ENCODE measurements around the gene NR2F6. TPM values are rescaled to one million over a fixed set of nuclear protein-coding genes. Genes with fewer than 3 reads are reported as not detected.

Gene NR2F6
- total RNA-seq, 1 experiment from 2014 or later: 134 TPM

DNA sequence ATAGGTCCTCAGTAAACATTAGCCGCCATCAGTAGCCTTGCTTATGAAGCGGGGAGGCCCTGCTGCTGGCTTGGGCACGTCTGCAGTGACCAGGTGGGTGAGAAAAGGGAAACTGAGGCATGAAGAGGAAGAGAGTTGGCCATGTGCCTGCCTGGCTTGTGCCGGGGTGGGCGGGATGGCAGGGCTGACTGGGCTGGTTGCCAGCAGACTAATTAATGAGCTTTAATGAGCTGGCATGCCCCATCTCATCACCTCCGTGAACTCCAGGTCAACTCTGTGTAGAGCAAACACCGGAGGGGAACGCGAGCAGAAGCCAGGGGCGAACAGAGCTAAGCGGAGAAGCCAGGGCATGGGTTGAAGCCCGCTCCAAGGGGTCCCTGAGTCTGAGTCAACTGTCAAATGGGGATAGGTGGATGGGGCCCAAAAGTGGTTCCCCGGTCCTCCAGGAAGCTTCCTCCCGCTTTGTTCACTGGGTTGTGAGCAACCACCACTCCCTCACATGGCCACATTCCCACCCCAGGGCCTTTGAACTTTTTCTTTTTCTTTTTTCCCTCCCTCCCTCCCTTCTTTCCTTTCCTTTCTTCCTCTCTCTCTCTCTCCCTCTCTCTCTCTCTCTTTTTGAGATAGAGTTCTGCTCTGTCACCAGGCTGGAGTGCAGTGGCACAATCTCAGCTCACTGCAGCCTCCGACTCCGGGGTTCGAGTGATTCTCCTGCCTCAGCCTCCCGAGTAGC lies 8.7 kb downstream of the NR2F6 start:
- H4K8ac ChIP-seq (replicated peaks; ENCODE audit: insufficient read length, low read depth, low read length): no peak overlapping the region
- no CpG with 5 or more reads among the region's 18 CpGs for WGBS (ENCODE audit: extremely low coverage, insufficient read length, low lambda C conversion rate)
- H3K27me3 ChIP-seq (ENCODE audit: insufficient read depth, low read length): no peaks in the 10 kb centered on the region
- peaks cover 6% of the 10 kb centered on the region for H3K23me2 ChIP-seq (ENCODE audit: insufficient read length, low read depth, low read length, poor library complexity, severe bottlenecking)
- H3K79me2 ChIP-seq (ENCODE audit: insufficient read depth, low read length): peaks cover 12% of the 10 kb centered on the region
- H3K56ac ChIP-seq (ENCODE audit: insufficient read length, low read depth, low read length): no peak overlapping the region
- no peak overlapping the region for H2BK15ac ChIP-seq (ENCODE audit: low read depth, low read length)
- H3K14ac ChIP-seq (ENCODE audit: insufficient read depth, low read length): no peak overlapping the region
- H2BK5ac ChIP-seq (ENCODE audit: insufficient read length, low read length): no peak overlapping the region
- H4K91ac ChIP-seq (ENCODE audit: insufficient read length, low read depth, low read length): no peak overlapping the region
- no peak overlapping the region for H2BK12ac ChIP-seq (ENCODE audit: insufficient read length, low read depth, low read length)
- peak overlapping the region in 1 of 3 experiments; percentile 68; a peak in 2 of 7 replicates for H3K27ac Mint-ChIP-seq
- H3K4me3 Mint-ChIP-seq: peak overlapping the region; percentile 31 to 67; a peak in 4 of 5 replicates
- H2AFZ ChIP-seq (ENCODE audit: low read length): no peak overlapping the region
- no peak overlapping the region for H3K23ac ChIP-seq (ENCODE audit: insufficient read length, low read depth, low read length)
- no peak overlapping the region for H2AK5ac ChIP-seq (ENCODE audit: insufficient read length, low read length)
- TF ChIP-seq, protein P1, sequence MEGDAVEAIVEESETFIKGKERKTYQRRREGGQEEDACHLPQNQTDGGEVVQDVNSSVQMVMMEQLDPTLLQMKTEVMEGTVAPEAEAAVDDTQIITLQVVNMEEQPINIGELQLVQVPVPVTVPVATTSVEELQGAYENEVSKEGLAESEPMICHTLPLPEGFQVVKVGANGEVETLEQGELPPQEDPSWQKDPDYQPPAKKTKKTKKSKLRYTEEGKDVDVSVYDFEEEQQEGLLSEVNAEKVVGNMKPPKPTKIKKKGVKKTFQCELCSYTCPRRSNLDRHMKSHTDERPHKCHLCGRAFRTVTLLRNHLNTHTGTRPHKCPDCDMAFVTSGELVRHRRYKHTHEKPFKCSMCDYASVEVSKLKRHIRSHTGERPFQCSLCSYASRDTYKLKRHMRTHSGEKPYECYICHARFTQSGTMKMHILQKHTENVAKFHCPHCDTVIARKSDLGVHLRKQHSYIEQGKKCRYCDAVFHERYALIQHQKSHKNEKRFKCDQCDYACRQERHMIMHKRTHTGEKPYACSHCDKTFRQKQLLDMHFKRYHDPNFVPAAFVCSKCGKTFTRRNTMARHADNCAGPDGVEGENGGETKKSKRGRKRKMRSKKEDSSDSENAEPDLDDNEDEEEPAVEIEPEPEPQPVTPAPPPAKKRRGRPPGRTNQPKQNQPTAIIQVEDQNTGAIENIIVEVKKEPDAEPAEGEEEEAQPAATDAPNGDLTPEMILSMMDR (conservative IDR thresholded peaks at IDR 0.05): no peak
- H3K9me3 Mint-ChIP-seq: no peaks in the 10 kb centered on the region
- no peak overlapping the region for H3T11ph ChIP-seq (ENCODE audit: low read length)
- H2BK20ac ChIP-seq (ENCODE audit: low read depth, low read length, poor library complexity, severe bottlenecking): no peak overlapping the region
- H3K4ac ChIP-seq (ENCODE audit: low read depth, low read length): no peak overlapping the region
- H4K20me1 ChIP-seq (ENCODE audit: control insufficient read depth, insufficient read depth, insufficient read length): no peaks in the 10 kb centered on the region
- peaks cover 6% of the 10 kb centered on the region for H3K79me1 ChIP-seq (ENCODE audit: insufficient read depth, low read depth, low read length, poor library complexity, severe bottlenecking)
- H3K4me2 ChIP-seq (ENCODE audit: insufficient read depth, insufficient read length, low read length): no peak overlapping the region
- no peak overlapping the region for H2BK120ac ChIP-seq (ENCODE audit: low read depth, low read length, poor library complexity, severe bottlenecking)
- no peaks in the 10 kb centered on the region for H3K27me3 Mint-ChIP-seq (ENCODE audit: low read depth)
- DNase-seq: no peak
- H3K9me3 ChIP-seq (ENCODE audit: control insufficient read depth, low read depth, low read length): no peaks in the 10 kb centered on the region
- no peaks in the 10 kb centered on the region for H3K4me1 ChIP-seq (ENCODE audit: insufficient read depth, low read length)
- peaks cover 26 to 27% of the 10 kb centered on the region in 2 experiments for H3K4me1 Mint-ChIP-seq
- no peak overlapping the region for H4K5ac ChIP-seq (ENCODE audit: insufficient read length, low read depth, low read length)
- no peak overlapping the region for H3K9ac ChIP-seq (ENCODE audit: extremely low read depth, insufficient read length, low read length)
- peaks cover 16 to 60% (median 48%) of the 10 kb centered on the region in 3 experiments; a peak in 6 of 7 replicates for H3K36me3 Mint-ChIP-seq (ENCODE audit: insufficient read depth in 1 of 3, low read depth in 3 of 3)
- H3K27ac ChIP-seq (ENCODE audit: insufficient read length, low read depth, low read length): no peak overlapping the region
- H3K18ac ChIP-seq (ENCODE audit: insufficient read length, low read depth, low read length): no peak overlapping the region

Measured in H9 (cell line).